Measurements from ENCODE around the gene GATAD2B. TPM values are rescaled to one million over a fixed set of nuclear protein-coding genes. Genes with fewer than 3 reads are reported as not detected.

Gene GATAD2B
- total and polyA plus RNA-seq, 2 donors (not counting 3 experiments of a cell fraction or from before 2014, with no cell fraction given) = 8.5 to 46.3 TPM

GRCh38 chr1:153833171-153833570, 89.6 kb downstream of the GATAD2B start:
- Histone ChIP-seq H3K9me1 (replicated peaks; ENCODE audit: control insufficient read depth, extremely low read depth, insufficient read depth, low read length) (no peaks in the 10 kb centered on the region), H3K4me3 (replicated peaks in 1 of 3; ENCODE audit: insufficient read depth in 1 of 3, low read depth in 1 of 3, low read length in 3 of 3) (no peak overlapping the region), H3K36me3 (ENCODE audit: control insufficient read depth in 2 of 2, extremely low read depth in 1 of 2, insufficient read depth in 2 of 2, low read length in 2 of 2) (no peaks in the 10 kb centered on the region), H3K9ac (replicated peaks; ENCODE audit: extremely low read depth, insufficient read depth, low read length) (no peak overlapping the region), H3K9me3 (replicated peaks; ENCODE audit: control insufficient read depth, insufficient read depth, low read length) (no peaks in the 10 kb centered on the region), H3K4me2 (ENCODE audit: insufficient read depth, low read length) (no peak overlapping the region), H3K27me3 (ENCODE audit: control insufficient read depth in 2 of 2, insufficient read depth in 2 of 2, low read length in 2 of 2) (no peaks in the 10 kb centered on the region), H3K4me1 (ENCODE audit: control insufficient read depth, extremely low read depth, insufficient read depth, low read length) (no peaks in the 10 kb centered on the region), H4K20me1 (replicated peaks; ENCODE audit: control insufficient read depth, extremely low read depth, insufficient read depth, low read length) (no peaks in the 10 kb centered on the region), H2AFZ (ENCODE audit: low read depth, low read length) (no peak overlapping the region), H3K27ac (ENCODE audit: insufficient read depth, low read depth, low read length) (no peak overlapping the region), H3K79me2 (ENCODE audit: control insufficient read depth, insufficient read depth, low read length) (peaks cover 9% of the 10 kb centered on the region)
- TF ChIP-seq POLR2AphosphoS5 (IDR thresholded peaks at IDR 0.05; ENCODE audit: insufficient read depth, low read depth, low read length) = no peak
- TF ChIP-seq FOS (IDR thresholded peaks at IDR 0.05; ENCODE audit: borderline replicate concordance, insufficient read depth, low read length) = no peak
- no peak for TF ChIP-seq MYC (IDR thresholded peaks at IDR 0.05; ENCODE audit: low read depth, low read length)
- TF ChIP-seq POLR2A (IDR thresholded peaks at IDR 0.05; ENCODE audit: low read depth, low read length) = no peak
- no peak for TF ChIP-seq JUN (IDR thresholded peaks at IDR 0.05; ENCODE audit: borderline replicate concordance, insufficient read depth, insufficient read length, low read depth)
- no peak for TF ChIP-seq EZH2 (IDR thresholded peaks at IDR 0.05; ENCODE audit: borderline replicate concordance, low read depth, low read length, severe bottlenecking)
- TF ChIP-seq CTCF (IDR thresholded peaks at IDR 0.05; ENCODE audit: extremely low read depth in 1 of 2, insufficient read depth in 1 of 2, low read depth in 1 of 2, low read length in 2 of 2) = no peak
- TF ChIP-seq MAX (IDR thresholded peaks at IDR 0.05; ENCODE audit: insufficient read depth, insufficient read length) = no peak
- TF ChIP-seq GATA2 (IDR thresholded peaks at IDR 0.05; ENCODE audit: insufficient read depth, insufficient read length, low read depth, low read length) = no peak
- CTCF ChIA-PET = no interaction called here
- DNase-seq (ENCODE audit: low read depth, low spot score) = no peak
- intact Hi-C loops (cut with micrococcal nuclease) = no loop called here
- POLR2A ChIA-PET = no interaction called here
- no peak for FAIRE-seq
- dilution Hi-C loops (cut with MboI; ENCODE audit: extremely low pct_ligation_motif_present, low sequenced_read_pairs) = no loop called here
- no TSS peak for BruUV-seq (replicated peaks)

All from endothelial cell of umbilical vein (primary cell).